SK-N-SH (cell line): Measurements from ENCODE around the gene HBZ. TPM values are rescaled to one million over a fixed set of nuclear protein-coding genes. Genes with fewer than 3 reads are reported as not detected.

Experiments
- CTCF ChIA-PET: fragments of 300-600, 350-600 bp; formaldehyde crosslinking; extraction: SDS; loops from one replicate; lab custom pipeline; 2021; lab: Yijun Ruan, JAX
- POLR2A ChIA-PET: fragments of 350-600 bp; sonication (Branson Sonifier 250); formaldehyde crosslinking; extraction: SDS; loops from one replicate; lab custom pipeline; 2020; ENCODE audit warnings: antibody characterized with exemption, inconsistent platforms; lab: Yijun Ruan, JAX
- DNase-seq: peaks from one replicate; pipeline ENCODE4 v3.0.0; 2012
- H2AFZ ChIP-seq: fragments of 200-600 bp; sonication (generic); 2 replicates; pipeline ENCODE4 v1.8.1; 2016; ENCODE audit warnings: antibody characterized with exemption, mild to moderate bottlenecking, low read depth
- H3F3A ChIP-seq: fragments of 200-600 bp; sonication (generic); replicated peaks from 2 replicates; pipeline ENCODE3; 2016; ENCODE audit warnings: antibody characterized with exemption, mild to moderate bottlenecking; ENCODE audit not compliant: insufficient read depth
- H3K27ac ChIP-seq, 2 experiments: fragments of 200-500 bp in 1 of 2; fragments of 200-600 bp in 1 of 2; sonication (Bioruptor generic) in 1 of 2; sonication (generic), shearing (Covaris generic) in 1 of 2; 2 replicates each; pipeline versions ENCODE4 v1.5.1 to v1.6.1; 2014 to 2016; ENCODE audit warnings: low read depth in 2 of 2, inconsistent platforms in 1 of 2, low read length in 1 of 2, mild to moderate bottlenecking in 1 of 2, mixed read lengths in 1 of 2
- H3K27me3 ChIP-seq: fragments of 200-600 bp; sonication (generic), shearing (Covaris generic); 2 replicates; pipeline ENCODE4 v1.6.1; 2016; ENCODE audit warnings: mixed run types; ENCODE audit not compliant: insufficient read depth
- H3K36me3 ChIP-seq, 2 experiments: fragments of 200-500 bp in 1 of 2; fragments of 200-600 bp in 1 of 2; sonication (Bioruptor generic) in 1 of 2; sonication (generic) in 1 of 2; replicated peaks in 1 of 2; 2 replicates each; pipeline versions ENCODE3 to v1.5.1; 2014 to 2016; ENCODE audit warnings: low read length in 1 of 2, mild to moderate bottlenecking in 1 of 2; ENCODE audit not compliant: insufficient read depth in 2 of 2, control insufficient read depth in 1 of 2
- H3K4me1 ChIP-seq, 2 experiments: fragments of 200-500 bp in 1 of 2; fragments of 200-600 bp in 1 of 2; sonication (Bioruptor generic) in 1 of 2; sonication (generic), shearing (Covaris generic) in 1 of 2; 2 replicates each; pipeline versions ENCODE4 v1.5.1 to v1.6.1; 2014 to 2016; ENCODE audit warnings: low read depth in 1 of 2, low read length in 1 of 2, mixed run types in 1 of 2; ENCODE audit not compliant: insufficient read depth in 2 of 2, control insufficient read depth in 1 of 2
- H3K4me2 ChIP-seq: fragments of 200-600 bp; sonication (generic), shearing (Covaris generic); 2 replicates; pipeline ENCODE4 v1.6.1; 2017; ENCODE audit warnings: mixed run types
- H3K4me3 ChIP-seq, 2 experiments: fragments of 200-500 bp in 1 of 2; fragments of 200-600 bp in 1 of 2; sonication (Bioruptor generic) in 1 of 2; sonication (generic), shearing (Covaris generic) in 1 of 2; 2 replicates each; pipeline versions ENCODE4 v1.5.1 to v1.8.1; 2014 to 2016; ENCODE audit warnings: low read depth in 2 of 2, inconsistent platforms in 1 of 2, low read length in 1 of 2, mild to moderate bottlenecking in 1 of 2, mixed read lengths in 1 of 2, moderate library complexity in 1 of 2
- H3K79me2 ChIP-seq: fragments of 200-600 bp; sonication (generic); 2 replicates; pipeline ENCODE4 v1.8.1; 2017; ENCODE audit warnings: mild to moderate bottlenecking; ENCODE audit not compliant: insufficient read depth
- H3K9ac ChIP-seq: fragments of 200-600 bp; sonication (generic); 2 replicates; pipeline ENCODE4 v1.6.1; 2017; ENCODE audit warnings: mixed run types
- H3K9me2 ChIP-seq: fragments of 200-600 bp; sonication (generic); 2 replicates; pipeline ENCODE4 v1.6.1; 2017; ENCODE audit warnings: mixed run types
- H3K9me3 ChIP-seq: fragments of 200-600 bp; sonication (generic); 2 replicates; pipeline ENCODE4 v1.6.1; 2017; ENCODE audit warnings: mixed run types, mild to moderate bottlenecking, moderate library complexity
- H4K20me1 ChIP-seq: fragments of 200-600 bp; sonication (generic); 2 replicates; pipeline ENCODE4 v1.6.1; 2017; ENCODE audit warnings: mild to moderate bottlenecking, mixed run types; ENCODE audit not compliant: insufficient read depth
- CTCF ChIP-seq: fragments of 200-600 bp; sonication (generic); IDR thresholded peaks from 2 replicates; pipeline ENCODE4 v1.6.1; 2017; ENCODE audit warnings: antibody characterized with exemption, mild to moderate bottlenecking, moderate library complexity
- EZH2phosphoT487 ChIP-seq: fragments of 200-600 bp; sonication (generic); IDR thresholded peaks from 2 replicates; pipeline ENCODE4 v1.6.1; 2017; ENCODE audit warnings: low read depth, mixed run types, mild to moderate bottlenecking, antibody characterized with exemption, moderate library complexity, borderline replicate concordance
- FOXJ3 ChIP-seq: sonication (generic); formaldehyde crosslinking; IDR thresholded peaks from 2 replicates; pipeline ENCODE4 v1.5.1; 2020; ENCODE audit warnings: mild to moderate bottlenecking, missing genetic modification reagents
- FOXM1 ChIP-seq: IDR thresholded peaks from 2 replicates; pipeline ENCODE4 v1.4.0; 2012; ENCODE audit warnings: low read depth, mild to moderate bottlenecking
- GABPA ChIP-seq: IDR thresholded peaks from 2 replicates; pipeline ENCODE4 v1.4.0; 2012; ENCODE audit warnings: low read depth, mild to moderate bottlenecking
- JUND ChIP-seq: IDR thresholded peaks from 2 replicates; pipeline ENCODE4 v1.4.0; 2012
- MXI1 ChIP-seq: IDR thresholded peaks from 2 replicates; pipeline ENCODE4 v1.6.1; 2012; ENCODE audit warnings: mild to moderate bottlenecking, low read depth, low read length, improper control_type of control experiment
- NFIC ChIP-seq: IDR thresholded peaks from 2 replicates; pipeline ENCODE4 v1.4.0; 2012; ENCODE audit warnings: borderline replicate concordance
- NRF1 ChIP-seq: IDR thresholded peaks from 2 replicates; pipeline ENCODE4 v1.6.1; 2012; ENCODE audit warnings: low read depth, mild to moderate bottlenecking, low read length
- PBX3 ChIP-seq: IDR thresholded peaks from 2 replicates; pipeline ENCODE4; 2012
- RAD21 ChIP-seq: IDR thresholded peaks from 2 replicates; pipeline ENCODE4 v1.6.1; 2012; ENCODE audit warnings: mild to moderate bottlenecking, low read length
- REST ChIP-seq: IDR thresholded peaks from 2 replicates; pipeline ENCODE4 v1.6.1; 2012; ENCODE audit warnings: mild to moderate bottlenecking, low read depth, low read length, moderate library complexity
- RXRA ChIP-seq: IDR thresholded peaks from 2 replicates; pipeline ENCODE4 v1.4.0; 2012; ENCODE audit warnings: low read depth, mild to moderate bottlenecking, borderline replicate concordance
- SMC3 ChIP-seq: IDR thresholded peaks from 2 replicates; pipeline ENCODE4 v1.6.1; 2012; ENCODE audit warnings: low read depth, low read length, improper control_type of control experiment
- TAF1 ChIP-seq: IDR thresholded peaks from 2 replicates; pipeline ENCODE4 v1.6.1; 2012; ENCODE audit warnings: low read depth, mild to moderate bottlenecking, low read length, moderate library complexity, borderline replicate concordance
- TCF12 ChIP-seq: IDR thresholded peaks from 2 replicates; pipeline ENCODE4 v1.4.0; 2012
- YY1 ChIP-seq: IDR thresholded peaks from 2 replicates; pipeline ENCODE4 v1.4.0; 2012; ENCODE audit warnings: low read depth, mild to moderate bottlenecking
- ZBTB33 ChIP-seq: IDR thresholded peaks from 2 replicates; pipeline ENCODE4 v1.4.0; 2012; ENCODE audit warnings: low read depth, borderline replicate concordance
- WGBS: methylation state at CpG from one replicate; pipeline ENCODE4 v1.1.6; 2017; ENCODE audit warnings: low lambda C conversion rate; 5-methylcytosine and 5-hydroxymethylcytosine counted together
- polyA plus RNA-seq, 3 experiments: library from polyadenylated mRNA; depleted of rRNA; stranded (reverse); fragments of >200 nt; gene quantifications; 2 replicates each; pipeline ENCODE4 v1.2.3, GENCODE V29; 2012

HBZ gene
- polyA plus RNA-seq, 1 of the 3 experiments (the other 2 are of a cell fraction), result not detected

- peaks cover 7% of the 10 kb centered on the region for H3F3A ChIP-seq
- 100% methylated on average over 1 of the region's 2 CpGs for WGBS
- POLR2A ChIA-PET, result no interaction called here
Measured at GRCh38 chr16:129075-129474, 23.4 kb upstream of the HBZ start.

GRCh38 chr16:130533-131173 lies 21.8 kb upstream of the HBZ start:
- POLR2A ChIA-PET, result no interaction called here
- Histone ChIP-seq H4K20me1 (no peaks in the 10 kb centered on the region), H3K79me2 (peaks cover 52% of the 10 kb centered on the region)

More at GRCh38 chr16:129075-129474, 23.4 kb upstream of the HBZ start:
- Histone ChIP-seq H3K4me3 (no peak overlapping the region), H3K79me2 (peaks cover 47% of the 10 kb centered on the region), H3K27me3 (no peaks in the 10 kb centered on the region), H2AFZ (no peak overlapping the region), H3K9ac (no peak overlapping the region), H4K20me1 (no peaks in the 10 kb centered on the region), H3K27ac (no peak overlapping the region), H3K4me1 (no peaks in the 10 kb centered on the region), H3K4me2 (no peak overlapping the region), H3K9me2 (no peaks in the 10 kb centered on the region), H3K9me3 (no peaks in the 10 kb centered on the region), H3K36me3 (no peaks in the 10 kb centered on the region)
- CTCF ChIA-PET, result interaction anchor here (1.1 to 4.2 kb wide), 5 partner anchors 11 to 106 kb away, joined by 5 to 22 read pairs (median 6); partner anchors contain the start of genes FAM234A and HBQ1
- DNase-seq, result no peak
- TF ChIP-seq JUND (no peak), TAF1 (no peak), FOXJ3 (CRISPR knock-in tag) (no peak), TCF12 (no peak), NFIC (no peak)

More at GRCh38 chr16:130533-131173, 21.8 kb upstream of the HBZ start:
- WGBS, result 97% methylated on average over 15 of the region's 15 CpGs
- Histone ChIP-seq H3K9me3 (no peaks in the 10 kb centered on the region), H3K4me3 (no peak overlapping the region), H3K4me1 (no peaks in the 10 kb centered on the region), H3K4me2 (no peak overlapping the region)
- TF ChIP-seq ZBTB33, result no peak
- TF ChIP-seq MXI1, result no peak
- no peak for TF ChIP-seq SMC3
- TF ChIP-seq PBX3, result no peak
- TF ChIP-seq YY1, result no peak
- TF ChIP-seq GABPA, result no peak
- TF ChIP-seq RXRA, result no peak
- TF ChIP-seq NRF1, result no peak
- TF ChIP-seq RAD21, result no peak
- no peak for TF ChIP-seq EZH2phosphoT487
- no peak for TF ChIP-seq CTCF
- TF ChIP-seq FOXM1, result no peak
- TF ChIP-seq REST, result no peak
- TF ChIP-seq, all 33 proteins: peak for 0
- Histone ChIP-seq H2AFZ (no peak overlapping the region), H3F3A (peaks cover 9% of the 10 kb centered on the region), H3K36me3 (no peaks in the 10 kb centered on the region), H3K9ac (no peak overlapping the region), H3K27ac (no peak overlapping the region), H3K27me3 (no peaks in the 10 kb centered on the region), H3K9me2 (no peaks in the 10 kb centered on the region)
- DNase-seq, result no peak
- CTCF ChIA-PET, result interaction anchor here (1.1 to 5.8 kb wide), 4 partner anchors 12 to 50 kb away, joined by 3 to 31 read pairs (median 8); partner anchors contain the start of gene HBQ1
